Right lobe of liver (tissue), 4 donors: ENCODE data around the gene RNF113B.

ENCODE experiments used
- CTCF ChIP-seq, 4 donors: fragments of 200-600 bp in 3 of 4; fragments of 450-650 bp in 1 of 4; IDR thresholded peaks; one replicate each; pipeline versions ENCODE4 v1.5.1 to v1.8.0; 2016 to 2022; ENCODE audit warnings: antibody characterized with exemption in 4 of 4, mild to moderate bottlenecking in 2 of 4
- POLR2A ChIP-seq: fragments of 450-650 bp; IDR thresholded peaks from one replicate; pipeline ENCODE4 v1.6.1; 2017; ENCODE audit warnings: antibody characterized with exemption, mild to moderate bottlenecking
- donor health status: DM: no; HTN: no; CAD: no.
- donor health status: DM: no; HTN: no; CAD: no.
- donor health status: DM: no; HTN: yes; CAD: no.

- TF ChIP-seq CTCF (IDR thresholded peaks at IDR 0.05) = no peak
- no peak for TF ChIP-seq POLR2A
Measured at GRCh38 chr13:98157609-98158008, 19.5 kb downstream of the RNF113B start.
